Measurements from ENCODE around the gene P2RY13.

- TF ChIP-seq POLR2A (IDR thresholded peaks at IDR 0.05; ENCODE audit: low read length) (no peak), GATA1 (IDR thresholded peaks at IDR 0.05; ENCODE audit: low read depth, low read length) (no peak)
These were observed 22.3 kb upstream of the P2RY13 start for GRCh38 chr3:151351648-151352047.

Data from erythroblast (primary cell).